OCI-LY1 (cell line): ENCODE data around the gene MDN1.

ENCODE experiments used
- EZH2 ChIP-seq: fragments of 200-600 bp; sonication (generic), shearing (Covaris generic); IDR thresholded peaks from 2 replicates; pipeline ENCODE4 v1.8.0; 2017; ENCODE audit warnings: borderline replicate concordance, mixed run types, mild to moderate bottlenecking, antibody characterized with exemption, low read length, moderate library complexity, mixed read lengths
- TF ChIP-seq, protein P1 (sequence below): fragments of 200-600 bp; sonication (generic), shearing (Covaris generic); IDR thresholded peaks from 2 replicates; pipeline ENCODE4 v1.5.1; 2017; ENCODE audit warnings: mild to moderate bottlenecking, antibody characterized with exemption, low read length, moderate library complexity, mixed read lengths

DNA sequence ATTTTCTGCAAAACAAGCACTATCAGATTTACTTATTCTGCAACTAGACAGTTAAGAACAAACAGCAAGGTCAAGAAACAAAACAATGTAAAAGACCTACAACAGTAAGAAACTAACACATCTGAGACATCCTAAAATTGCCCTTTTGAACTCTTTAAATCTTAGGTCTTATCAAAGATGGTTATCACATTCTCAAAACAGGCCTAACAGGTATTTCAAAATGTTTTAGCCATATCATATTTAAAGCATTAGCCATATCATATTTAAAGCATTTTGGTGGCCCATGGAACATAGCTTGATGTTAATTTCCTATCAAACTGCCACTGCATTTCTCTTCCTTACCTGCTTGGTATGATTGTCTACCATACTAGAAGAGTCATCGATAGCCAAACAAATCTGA lies 169.9 kb downstream of the MDN1 start:
- TF ChIP-seq, protein P1, sequence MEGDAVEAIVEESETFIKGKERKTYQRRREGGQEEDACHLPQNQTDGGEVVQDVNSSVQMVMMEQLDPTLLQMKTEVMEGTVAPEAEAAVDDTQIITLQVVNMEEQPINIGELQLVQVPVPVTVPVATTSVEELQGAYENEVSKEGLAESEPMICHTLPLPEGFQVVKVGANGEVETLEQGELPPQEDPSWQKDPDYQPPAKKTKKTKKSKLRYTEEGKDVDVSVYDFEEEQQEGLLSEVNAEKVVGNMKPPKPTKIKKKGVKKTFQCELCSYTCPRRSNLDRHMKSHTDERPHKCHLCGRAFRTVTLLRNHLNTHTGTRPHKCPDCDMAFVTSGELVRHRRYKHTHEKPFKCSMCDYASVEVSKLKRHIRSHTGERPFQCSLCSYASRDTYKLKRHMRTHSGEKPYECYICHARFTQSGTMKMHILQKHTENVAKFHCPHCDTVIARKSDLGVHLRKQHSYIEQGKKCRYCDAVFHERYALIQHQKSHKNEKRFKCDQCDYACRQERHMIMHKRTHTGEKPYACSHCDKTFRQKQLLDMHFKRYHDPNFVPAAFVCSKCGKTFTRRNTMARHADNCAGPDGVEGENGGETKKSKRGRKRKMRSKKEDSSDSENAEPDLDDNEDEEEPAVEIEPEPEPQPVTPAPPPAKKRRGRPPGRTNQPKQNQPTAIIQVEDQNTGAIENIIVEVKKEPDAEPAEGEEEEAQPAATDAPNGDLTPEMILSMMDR, result no peak
- no peak for TF ChIP-seq EZH2
